IMR-90 (cell line): Measurements from ENCODE around the gene LRRC56. TPM values are rescaled to one million over a fixed set of nuclear protein-coding genes. Genes with fewer than 3 reads are reported as not detected.

ENCODE experiments used
- ATAC-seq: fragments of 200-7000 bp; cut with Tn5 transposase; 2 replicates; pipeline ENCODE4 v1.9.1; 2020; ENCODE audit warnings: low read depth, mild to moderate bottlenecking, moderate library complexity
- BruUV-seq: library from RNA; stranded (reverse); fragments of 400-500 nt; replicated peaks from 2 replicates; lab custom pipeline; 2021; lab: Mats Ljungman, UMichigan
- CTCF ChIA-PET: fragments of 300-600 bp; formaldehyde crosslinking; extraction: SDS; loops from one replicate; lab custom pipeline; 2021; ENCODE audit warnings: antibody characterized with exemption; lab: Yijun Ruan, JAX
- POLR2A ChIA-PET: fragments of 300-600 bp; sonication (Branson Sonifier 250); formaldehyde crosslinking; loops from one replicate; lab custom pipeline; 2022; ENCODE audit warnings: antibody characterized with exemption; ENCODE audit not compliant: unreplicated experiment; lab: Charles Lee
- DNase-seq: peaks from one replicate; pipeline ENCODE4 v3.0.0; 2013
- H2AFZ ChIP-seq: replicated peaks from 2 replicates; pipeline ENCODE3; 2013; ENCODE audit warnings: low read length, mild to moderate bottlenecking; ENCODE audit not compliant: poor library complexity
- H2AK5ac ChIP-seq: 2 replicates; pipeline ENCODE4 v1.6.1; 2013; ENCODE audit warnings: low read depth, low read length, inconsistent platforms
- H2AK9ac ChIP-seq: replicated peaks from 2 replicates; pipeline ENCODE3; 2013; ENCODE audit warnings: mild to moderate bottlenecking, low read depth, low read length, moderate library complexity; ENCODE audit not compliant: poor library complexity
- H2BK120ac ChIP-seq: 2 replicates; pipeline ENCODE4 v1.6.1; 2013; ENCODE audit warnings: low read depth, low read length, inconsistent platforms
- H2BK15ac ChIP-seq: 3 replicates; pipeline ENCODE4 v1.6.1; 2013; ENCODE audit warnings: low read depth, low read length, inconsistent platforms
- H2BK20ac ChIP-seq: 2 replicates; pipeline ENCODE4 v1.6.1; 2013; ENCODE audit warnings: low read depth, mild to moderate bottlenecking, inconsistent platforms, low read length, moderate library complexity
- H2BK5ac ChIP-seq: 2 replicates; pipeline ENCODE4 v1.6.1; 2013; ENCODE audit warnings: mild to moderate bottlenecking, low read depth, low read length, inconsistent platforms; ENCODE audit not compliant: poor library complexity, severe bottlenecking
- H3K14ac ChIP-seq: replicated peaks from 2 replicates; pipeline ENCODE4 v1.6.1; 2013; ENCODE audit warnings: low read depth, low read length, inconsistent platforms
- H3K18ac ChIP-seq: 2 replicates; pipeline ENCODE4 v1.6.1; 2013; ENCODE audit warnings: low read depth, low read length, control low read depth
- H3K23ac ChIP-seq: 2 replicates; pipeline ENCODE4 v1.6.1; 2013; ENCODE audit warnings: low read depth, low read length, inconsistent platforms
- H3K27ac ChIP-seq: 2 replicates; pipeline ENCODE4 v1.5.1; 2013; ENCODE audit warnings: mild to moderate bottlenecking, control low read depth, low read length; ENCODE audit not compliant: insufficient read depth
- H3K27me3 ChIP-seq: 2 replicates; pipeline ENCODE4 v1.6.1; 2013; ENCODE audit warnings: low read length; ENCODE audit not compliant: control insufficient read depth, insufficient read depth
- H3K36me3 ChIP-seq: 2 replicates; pipeline ENCODE4 v1.6.1; 2013; ENCODE audit warnings: low read length, mixed read lengths; ENCODE audit not compliant: control insufficient read depth, insufficient read depth
- H3K4ac ChIP-seq: 2 replicates; pipeline ENCODE4 v1.6.1; 2013; ENCODE audit warnings: low read depth, low read length, inconsistent platforms
- H3K4me1 ChIP-seq: 2 replicates; pipeline ENCODE4 v1.6.1; 2013; ENCODE audit warnings: low read length, mixed read lengths; ENCODE audit not compliant: control insufficient read depth, insufficient read depth
- H3K4me2 ChIP-seq: 2 replicates; pipeline ENCODE4 v1.6.1; 2013; ENCODE audit warnings: low read depth, mild to moderate bottlenecking, control low read depth, low read length, moderate library complexity
- H3K4me3 ChIP-seq: 2 replicates; pipeline ENCODE4 v1.5.1; 2013; ENCODE audit warnings: low read depth, mild to moderate bottlenecking, control low read depth, low read length, moderate library complexity; ENCODE audit not compliant: insufficient read depth
- H3K56ac ChIP-seq: 2 replicates; pipeline ENCODE4 v1.6.1; 2013; ENCODE audit warnings: low read length, inconsistent platforms; ENCODE audit not compliant: insufficient read depth; ENCODE audit errors: extremely low read depth
- H3K79me1 ChIP-seq, 2 experiments: 2 replicates each; pipeline ENCODE4 v1.6.1; 2013; ENCODE audit warnings: low read length in 2 of 2, inconsistent platforms in 1 of 2, low read depth in 1 of 2
- H3K9ac ChIP-seq: 2 replicates; pipeline ENCODE4 v1.6.1; 2013; ENCODE audit warnings: low read depth, low read length, control low read depth
- H3K9me1 ChIP-seq: 2 replicates; pipeline ENCODE4 v1.6.1; 2013; ENCODE audit warnings: low read length, inconsistent platforms; ENCODE audit not compliant: insufficient read depth
- H3K9me3 ChIP-seq: 2 replicates; pipeline ENCODE4 v1.6.1; 2013; ENCODE audit warnings: low read length; ENCODE audit not compliant: control insufficient read depth, insufficient read depth
- H4K20me1 ChIP-seq: 2 replicates; pipeline ENCODE4 v1.6.1; 2013; ENCODE audit warnings: low read length, inconsistent platforms; ENCODE audit not compliant: insufficient read depth
- H4K5ac ChIP-seq: 2 replicates; pipeline ENCODE4 v1.6.1; 2013; ENCODE audit warnings: mild to moderate bottlenecking, low read depth, low read length, control low read depth
- H4K8ac ChIP-seq, 2 experiments: 2 replicates each; pipeline ENCODE4 v1.6.1; 2013; ENCODE audit warnings: low read depth in 2 of 2, low read length in 2 of 2, control low read depth in 1 of 2, inconsistent platforms in 1 of 2
- H4K91ac ChIP-seq: 2 replicates; pipeline ENCODE4 v1.6.1; 2013; ENCODE audit warnings: low read depth, low read length, inconsistent platforms; ENCODE audit not compliant: insufficient read depth
- BHLHE40 ChIP-seq: fragments of 150-350 bp; IDR thresholded peaks from 2 replicates; pipeline ENCODE4 v1.6.1; 2016; ENCODE audit warnings: mild to moderate bottlenecking, low read depth, low read length
- CHD1 ChIP-seq: IDR thresholded peaks from 2 replicates; pipeline ENCODE4 v1.6.1; 2012; ENCODE audit warnings: low read depth, low read length, improper control_type of control experiment
- CTCF ChIP-seq: conservative IDR thresholded peaks from 2 replicates; pipeline ENCODE4 v1.5.1; 2012; ENCODE audit warnings: mild to moderate bottlenecking, low read depth, low read length, improper control_type of control experiment
- MAFK ChIP-seq: IDR thresholded peaks from 2 replicates; pipeline ENCODE4 v1.6.1; 2012; ENCODE audit warnings: low read depth, low read length, improper control_type of control experiment
- NFE2L2 ChIP-seq: fragments of 150-350 bp; IDR thresholded peaks from 2 replicates; pipeline ENCODE4 v1.6.1; 2016; ENCODE audit warnings: low read depth, mild to moderate bottlenecking, low read length
- POLR2A ChIP-seq: IDR thresholded peaks from 2 replicates; pipeline ENCODE4 v1.6.1; 2012; ENCODE audit warnings: mild to moderate bottlenecking, low read depth, low read length
- RAD21 ChIP-seq: IDR thresholded peaks from 2 replicates; pipeline ENCODE4 v1.6.1; 2012; ENCODE audit warnings: low read length, improper control_type of control experiment
- RCOR1 ChIP-seq: IDR thresholded peaks from 2 replicates; pipeline ENCODE4 v1.6.1; 2012; ENCODE audit warnings: mild to moderate bottlenecking, low read length, improper control_type of control experiment; ENCODE audit not compliant: insufficient replicate concordance
- WGBS, 2 experiments: methylation state at CpG; one replicate each; pipeline versions ENCODE4 v1.1.5 to v1.1.7; 2013; ENCODE audit warnings: missing lambda C conversion rate in 2 of 2; ENCODE audit not compliant: insufficient read length in 1 of 2; ENCODE audit errors: extremely low coverage in 2 of 2; 5-methylcytosine and 5-hydroxymethylcytosine counted together
- dilution Hi-C: fragments of 300-500 bp; cut with HindIII; formaldehyde crosslinking; loops from one replicate; pipeline ENCODE4 v1.14.3; 2018; ENCODE audit warnings: low sequenced_read_pairs; ENCODE audit not compliant: unreplicated experiment
- in situ Hi-C: fragments of 300-500 bp; cut with MboI; formaldehyde crosslinking; loops from 3 replicates; pipeline ENCODE4 v1.14.3; 2019; ENCODE audit warnings: low sequenced_read_pairs, inconsistent platforms, mixed read lengths
- intact Hi-C: fragments of 100-400 bp; cut with micrococcal nuclease; formaldehyde crosslinking; loops from 2 replicates; pipeline ENCODE4 v1.10.0; 2022
- polyA plus RNA-seq, 3 experiments: library from polyadenylated mRNA; depleted of rRNA; stranded (reverse); fragments of >200 nt; gene quantifications; 2 replicates each; pipeline ENCODE4 v1.2.3, GENCODE V29; 2012; ENCODE audit warnings: low replicate concordance in 1 of 3
- total RNA-seq: library from RNA; depleted of rRNA; stranded (reverse); fragments of >200 nt; gene quantifications from 2 replicates; pipeline ENCODE4 v1.2.3, GENCODE V29; 2012

The LRRC56 gene
- total and polyA plus RNA-seq, 2 of the 4 experiments (the other 2 are of a cell fraction) = 0.36 to 1.3 TPM

GRCh38 chr11:581752-582151, 44.4 kb downstream of the LRRC56 start:
- Histone ChIP-seq H2AFZ (no peak overlapping the region), H3K4me2 (no peak overlapping the region), H4K20me1 (peaks cover 83% of the 10 kb centered on the region), H2BK20ac (no peak overlapping the region), H3K36me3 (peaks cover 28% of the 10 kb centered on the region), H4K91ac (no peak overlapping the region), H2AK5ac (no peak overlapping the region), H3K27me3 (no peaks in the 10 kb centered on the region), H4K8ac (no peak overlapping the region), H3K23ac (no peak overlapping the region), H3K9ac (no peak overlapping the region), H2BK15ac (no peak overlapping the region), H3K4me3 (no peak overlapping the region), H3K4ac (no peak overlapping the region), H2BK120ac (no peak overlapping the region), H3K27ac (no peak overlapping the region), H3K56ac (no peak overlapping the region), H2AK9ac (no peak overlapping the region), H3K9me1 (peaks cover 27% of the 10 kb centered on the region), H3K79me1 (peaks cover 14 to 62% of the 10 kb centered on the region in 2 experiments), H3K4me1 (peaks cover 12% of the 10 kb centered on the region), H4K5ac (no peak overlapping the region), H3K18ac (no peak overlapping the region), H3K9me3 (no peaks in the 10 kb centered on the region), H2BK5ac (no peak overlapping the region), H3K14ac (no peak overlapping the region)
- in situ Hi-C loops = no loop called here
- TF ChIP-seq NFE2L2 (no peak), RAD21 (no peak), POLR2A (no peak), RCOR1 (no peak), CTCF (no peak), CHD1 (no peak), MAFK (no peak), BHLHE40 (no peak)
- ChIA-PET POLR2A (no interaction called here), CTCF (no interaction called here)
- BruUV-seq = no TSS peak
- intact Hi-C loops = no loop called here
- dilution Hi-C loops = no loop called here
- no peak for DNase-seq
- WGBS, 2 experiments = 95% methylated on average over 9 of the region's 17 CpGs; no CpG with 5 or more reads in 1 of the 2 experiments
- ATAC-seq = no peak
